COLO668 (cell line): ENCODE measurements around the gene RIT1.
A peak's percentile ranks its signal among the peaks of the same experiment; 100 is the strongest.

ENCODE experiments used
- DNase-seq: peaks from one replicate; lab custom pipeline; 2025; ENCODE audit not compliant: unreplicated experiment; lab: John Stamatoyannopoulos, UW

Gene RIT1

GRCh38 chr1:155911156-155912055 is at the start of gene RIT1:
TSS of gene RIT1 (minus strand) at chr1:155911349. CDS start at chr1:155910761, 588 bp downstream.
- DNase-seq = peak; percentile 88

GRCh38 chr1:155960081-155960745 is 49.1 kb upstream of the RIT1 start:
- DNase-seq = no peak

- DNase-seq = no peak
Observed at GRCh38 chr1:155957411-155957915, 46.3 kb upstream of the RIT1 start.

- DNase-seq = no peak
Observed at GRCh38 chr1:155954645-155955044, 43.5 kb upstream of the RIT1 start.

- DNase-seq = no peak
Observed at GRCh38 chr1:155952505-155952890, 41.3 kb upstream of the RIT1 start.

- DNase-seq = no peak
Observed at GRCh38 chr1:155951753-155952504, 40.8 kb upstream of the RIT1 start.

- DNase-seq = no peak
Observed at GRCh38 chr1:155950829-155951228, 39.7 kb upstream of the RIT1 start.

GRCh38 chr1:155947741-155948140 is 36.6 kb upstream of the RIT1 start:
- no peak for DNase-seq

- DNase-seq = no peak
Observed at GRCh38 chr1:155947292-155947691, 36.1 kb upstream of the RIT1 start.

GRCh38 chr1:155946633-155947219 is 35.6 kb upstream of the RIT1 start:
- no peak for DNase-seq

GRCh38 chr1:155944444-155944799 is 33.3 kb upstream of the RIT1 start:
- DNase-seq = peak; percentile 63

GRCh38 chr1:155942578-155943141 is 31.5 kb upstream of the RIT1 start:
- no peak for DNase-seq

- DNase-seq = no peak
Observed at GRCh38 chr1:155941845-155942531, 30.8 kb upstream of the RIT1 start.

- no peak for DNase-seq
Observed at GRCh38 chr1:155940993-155941844, 30.1 kb upstream of the RIT1 start, which contains the start of gene RXFP4. TSS of gene RXFP4 (plus strand) at chr1:155941638. CDS start at chr1:155941710, 72 bp downstream.

GRCh38 chr1:155940482-155940992 is 29.4 kb upstream of the RIT1 start:
- no peak for DNase-seq

- peak; percentile 33 for DNase-seq
Observed at GRCh38 chr1:155938220-155938627, 27.1 kb upstream of the RIT1 start.

- peak; percentile 26 for DNase-seq
Observed at GRCh38 chr1:155934936-155935590, 23.9 kb upstream of the RIT1 start.
